Cerebellar cortex (tissue), 1 donor: ENCODE measurements around the gene R3HDM2.

Source experiments
- DNase-seq: peaks from one replicate; pipeline ENCODE4 v3.0.0-alpha.2; 2015; ENCODE audit warnings: low spot score

Gene R3HDM2

DNA sequence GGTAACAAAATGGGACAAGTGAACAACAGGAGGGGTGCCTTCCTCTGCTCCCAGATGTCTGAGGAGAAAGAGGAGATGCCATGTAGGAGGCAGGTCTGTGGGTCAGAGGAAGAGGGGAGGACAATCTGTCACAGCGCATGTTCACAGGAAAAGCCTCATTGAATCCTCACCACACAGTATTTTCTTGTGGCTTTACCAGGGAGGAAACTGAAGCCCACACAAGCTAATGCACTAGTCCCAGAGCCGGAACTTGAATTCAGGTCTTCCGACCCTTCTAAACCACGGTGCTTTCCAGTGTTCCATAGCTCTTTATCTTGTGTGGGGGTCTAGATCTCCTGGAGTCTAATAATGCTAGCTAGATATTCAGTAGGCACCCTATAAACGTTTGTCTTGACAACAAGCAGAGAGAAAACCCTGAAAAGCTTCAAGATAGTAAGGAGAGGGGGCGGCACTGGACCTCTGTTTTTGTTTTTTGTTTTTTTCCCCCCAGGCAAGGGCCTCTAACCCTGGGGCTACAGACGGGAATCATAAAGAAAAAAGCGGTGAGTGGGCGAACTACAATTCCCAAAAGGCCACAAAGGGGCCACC lies 201.7 kb downstream of the R3HDM2 start:
- DNase-seq = peak; percentile 54

DNA sequence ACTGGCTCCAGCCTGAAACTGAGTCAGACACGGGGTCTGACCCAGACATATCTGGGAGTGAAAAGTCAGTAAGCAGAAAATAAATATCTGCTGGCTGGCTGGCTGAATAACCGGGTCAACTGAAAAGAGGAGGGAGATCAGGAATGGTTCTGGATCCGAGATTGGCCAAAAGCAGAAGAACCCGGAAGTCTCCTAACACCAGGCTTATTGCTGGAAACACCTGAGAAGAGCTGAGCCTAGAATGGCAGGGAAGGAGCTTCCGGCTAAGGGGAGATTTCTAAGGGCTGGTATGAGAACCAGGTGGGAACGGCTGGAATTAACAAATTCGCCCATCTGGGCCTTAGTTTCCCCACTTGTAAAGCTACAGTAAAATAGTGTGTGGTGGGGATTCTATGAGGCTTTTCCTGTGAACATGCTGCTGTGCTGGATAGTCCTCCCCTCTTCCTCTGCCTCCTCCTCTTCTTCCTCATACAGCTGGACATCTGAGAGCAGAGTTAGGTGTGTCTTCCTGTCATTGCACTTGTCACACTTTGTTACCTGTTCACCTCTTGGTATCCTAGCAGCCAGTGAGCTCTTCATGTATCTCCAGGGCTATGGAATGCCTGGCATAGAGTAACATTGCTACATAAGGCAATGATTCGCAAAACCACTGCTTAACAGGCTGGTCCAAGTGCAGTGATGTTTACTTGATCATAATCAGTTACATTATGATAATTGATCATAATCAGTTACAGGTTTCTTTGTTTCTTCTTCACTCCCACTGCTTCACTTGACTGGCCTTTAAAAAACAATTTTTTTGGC lies 203.3 kb downstream of the R3HDM2 start:
- DNase-seq = no peak

DNA sequence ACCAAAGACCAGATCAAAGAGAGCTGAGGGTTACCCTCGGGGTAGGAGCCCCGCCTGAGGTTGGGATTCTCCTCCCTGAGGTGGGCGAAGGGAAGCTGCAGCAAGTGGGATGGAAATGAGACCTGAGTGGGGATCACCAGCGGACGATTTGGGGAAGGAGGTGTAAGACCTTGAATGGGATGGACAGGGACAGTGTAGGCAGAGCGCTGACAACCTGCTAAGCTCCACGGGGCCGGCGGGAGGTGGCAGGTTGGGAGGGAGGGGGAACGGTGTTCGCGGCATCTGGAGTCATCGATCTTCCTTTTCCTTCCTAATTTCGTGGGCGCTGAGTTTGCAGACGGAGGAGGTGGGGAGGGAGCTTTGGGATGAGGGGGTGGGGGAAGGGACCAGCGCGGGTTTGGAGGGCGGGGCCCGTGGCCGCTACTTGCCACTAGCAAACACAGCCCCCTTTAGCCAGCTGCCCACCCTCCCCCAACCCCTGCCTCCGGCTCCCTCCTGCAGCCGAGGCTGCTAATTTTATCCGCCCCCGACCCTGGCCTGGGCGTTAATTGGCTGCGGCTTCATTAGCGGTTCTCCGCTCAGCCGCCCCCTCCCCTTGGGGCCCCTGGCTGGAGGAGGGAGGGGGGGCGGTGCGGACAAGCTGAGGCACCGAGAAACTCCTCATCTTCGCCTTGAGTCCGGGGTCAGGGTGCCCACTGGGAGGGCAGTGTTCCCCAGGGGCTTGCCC lies 204.1 kb downstream of the R3HDM2 start:
- no peak for DNase-seq

DNA sequence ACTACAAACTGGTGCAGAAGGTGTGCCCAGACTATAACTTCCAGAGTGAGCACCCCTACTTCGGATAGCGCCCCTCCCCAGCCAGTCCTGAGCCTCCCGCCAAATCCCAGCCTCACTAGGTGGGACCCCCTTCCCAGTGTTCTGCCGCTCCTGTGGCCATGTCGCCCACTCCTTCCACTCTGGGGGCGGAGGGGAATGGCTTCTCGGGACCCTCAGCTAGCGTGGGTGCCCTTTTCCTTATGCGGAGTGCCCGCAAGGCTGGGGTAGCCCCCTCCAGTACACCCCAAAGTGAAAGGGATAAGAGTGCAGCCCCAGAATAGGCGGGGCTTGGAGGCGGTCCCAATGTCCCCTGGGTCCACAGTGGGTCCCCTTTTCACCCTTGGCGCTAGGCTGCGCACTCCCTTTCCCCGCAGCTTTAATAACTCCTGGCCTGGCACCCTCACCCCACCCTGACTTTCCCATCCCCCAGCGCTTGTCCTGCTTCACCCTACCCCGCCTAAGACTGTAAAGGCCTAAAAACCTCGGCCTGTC lies 205.1 kb downstream of the R3HDM2 start:
- no peak for DNase-seq

DNA sequence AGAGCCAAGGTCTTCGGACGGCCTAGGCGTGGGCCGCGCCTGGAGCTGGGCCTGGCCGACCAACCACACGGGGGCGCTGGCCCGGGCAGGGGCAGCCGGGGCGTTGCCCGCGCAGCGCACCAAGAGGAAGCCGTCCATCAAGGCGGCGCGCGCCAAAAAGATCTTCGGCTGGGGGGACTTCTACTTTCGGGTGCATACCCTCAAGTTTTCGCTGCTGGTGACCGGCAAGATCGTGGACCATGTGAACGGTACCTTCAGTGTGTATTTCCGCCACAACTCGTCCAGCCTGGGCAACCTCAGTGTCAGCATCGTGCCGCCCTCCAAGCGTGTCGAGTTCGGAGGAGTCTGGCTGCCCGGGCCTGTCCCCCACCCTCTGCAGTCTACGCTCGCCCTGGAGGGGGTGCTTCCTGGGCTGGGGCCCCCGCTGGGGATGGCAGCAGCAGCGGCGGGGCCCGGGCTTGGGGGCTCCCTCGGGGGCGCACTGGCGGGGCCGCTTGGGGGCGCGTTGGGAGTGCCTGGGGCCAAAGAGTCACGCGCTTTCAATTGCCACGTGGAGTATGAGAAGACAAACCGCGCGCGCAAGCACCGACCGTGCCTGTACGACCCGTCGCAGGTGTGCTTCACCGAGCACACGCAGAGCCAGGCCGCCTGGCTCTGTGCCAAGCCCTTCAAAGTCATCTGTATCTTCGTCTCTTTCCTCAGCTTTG lies 205.7 kb downstream of the R3HDM2 start:
- no peak for DNase-seq

DNA sequence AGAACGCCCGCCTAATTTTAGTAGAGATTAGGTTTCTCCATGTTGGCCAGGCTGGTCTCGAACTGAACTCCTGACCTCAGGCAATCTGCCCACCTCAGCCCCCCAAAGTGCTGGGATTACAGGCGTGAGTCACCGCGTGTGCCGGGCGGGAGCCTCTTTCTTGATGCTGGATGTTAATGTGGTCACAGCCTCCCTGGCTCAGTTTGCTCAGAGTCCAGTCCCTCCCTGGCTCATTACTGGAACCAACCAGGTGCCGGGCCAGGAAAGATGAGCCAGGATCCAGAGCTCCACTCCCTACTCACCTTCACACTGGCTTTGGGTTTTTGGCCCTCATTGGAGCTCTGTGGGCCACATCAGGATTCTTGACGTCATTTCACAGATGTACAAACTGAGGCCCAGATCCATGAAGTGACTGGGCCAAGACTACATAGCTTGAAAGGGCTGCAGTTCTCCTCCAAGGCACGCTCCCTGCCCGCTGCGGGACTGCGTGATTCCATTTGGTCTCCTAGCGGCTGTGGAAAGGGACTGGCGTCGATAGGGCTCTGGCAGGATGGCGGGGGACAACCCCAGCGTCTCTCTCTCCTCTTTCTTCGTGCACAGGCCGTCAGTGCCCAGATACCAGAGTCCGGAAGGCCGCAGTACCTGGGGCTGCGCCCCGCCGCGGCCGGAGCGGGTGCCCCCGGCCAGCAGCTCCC lies 206.4 kb downstream of the R3HDM2 start:
- no peak for DNase-seq

DNA sequence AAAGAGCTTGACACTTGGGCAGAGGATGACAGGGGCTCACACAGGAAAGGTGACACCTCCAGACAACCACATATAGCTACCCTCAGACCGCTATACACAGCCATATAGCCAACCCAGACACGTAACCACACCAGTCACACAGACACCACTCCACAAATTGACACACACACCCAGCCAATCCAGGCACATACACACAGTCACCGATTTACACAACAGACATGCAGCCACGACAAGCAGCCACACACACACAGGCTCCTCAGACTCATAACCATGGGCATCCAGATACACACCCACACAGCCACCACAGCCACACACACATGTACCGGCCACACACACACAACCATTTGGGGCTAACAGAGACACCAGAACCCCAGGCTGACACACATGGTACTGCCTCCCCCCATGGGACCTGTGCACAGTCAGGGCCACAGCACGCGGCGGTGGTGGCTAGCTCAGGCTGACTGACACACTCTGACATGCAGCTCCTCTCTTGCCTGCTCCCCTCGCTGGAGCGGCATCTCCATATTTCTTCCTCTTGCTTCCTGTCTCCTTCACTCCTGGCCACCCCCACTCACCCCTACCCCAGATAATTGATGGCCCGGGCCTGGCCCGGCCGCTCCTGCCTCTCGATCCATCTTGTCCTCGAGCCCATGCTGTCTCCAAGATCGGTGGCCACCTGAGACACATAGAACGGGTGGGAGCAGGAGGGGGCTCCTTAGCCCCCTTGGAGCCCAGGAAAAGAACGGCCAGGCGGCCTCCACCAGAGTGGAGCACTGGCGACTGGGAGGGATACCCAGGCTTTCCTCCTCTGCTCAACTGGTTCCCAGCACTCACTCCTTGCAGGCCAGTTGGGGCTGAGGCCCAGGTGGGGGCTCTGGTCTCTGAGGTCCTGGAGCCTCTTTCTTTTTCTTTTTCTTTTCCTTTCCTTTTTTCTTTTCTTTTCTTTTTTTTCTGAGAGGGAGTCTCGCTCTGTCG lies 207.4 kb downstream of the R3HDM2 start:
- no peak for DNase-seq

DNA sequence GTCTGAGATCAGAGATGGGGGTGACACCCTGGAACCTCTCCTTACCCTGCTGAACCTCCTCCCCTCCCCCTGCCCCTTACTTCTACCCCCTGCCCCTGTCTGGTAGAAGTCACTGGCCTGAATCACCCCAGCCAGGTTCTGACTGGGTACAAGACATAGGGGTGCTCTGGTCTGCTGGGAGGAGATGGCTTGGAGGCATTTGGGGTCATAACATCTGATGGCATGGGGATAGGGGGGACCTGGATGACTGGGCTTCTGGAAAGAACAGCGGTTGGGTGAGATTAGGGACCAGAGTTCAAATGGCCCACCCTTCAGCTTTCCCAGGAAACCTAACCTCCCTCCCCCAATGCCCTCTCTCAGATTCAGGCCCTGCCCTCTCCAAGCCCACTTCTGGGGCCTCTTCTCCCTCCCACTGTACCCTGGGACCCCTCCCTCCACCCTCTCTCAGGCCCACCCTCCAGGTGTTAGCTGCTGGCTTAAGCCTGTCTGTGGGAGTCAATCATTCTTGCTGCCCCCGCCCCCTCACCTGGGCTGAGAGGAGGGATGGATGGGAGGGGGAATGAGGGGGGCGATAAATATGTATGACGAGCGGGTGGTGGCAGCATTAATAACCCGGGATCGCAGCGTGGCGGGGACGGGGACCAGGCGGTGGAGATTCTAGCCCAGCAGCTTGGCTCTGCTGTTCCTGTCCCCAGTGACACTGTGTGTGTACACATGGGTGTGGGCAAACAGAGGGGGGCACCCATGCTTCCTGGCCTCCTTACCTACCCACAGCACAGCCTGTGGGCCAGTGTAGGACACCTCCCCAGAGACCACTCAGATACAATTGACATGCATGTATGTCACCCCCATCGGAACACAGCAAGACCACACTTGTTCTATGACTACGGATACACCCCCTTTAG lies 208.3 kb downstream of the R3HDM2 start:
- DNase-seq = no peak

DNA sequence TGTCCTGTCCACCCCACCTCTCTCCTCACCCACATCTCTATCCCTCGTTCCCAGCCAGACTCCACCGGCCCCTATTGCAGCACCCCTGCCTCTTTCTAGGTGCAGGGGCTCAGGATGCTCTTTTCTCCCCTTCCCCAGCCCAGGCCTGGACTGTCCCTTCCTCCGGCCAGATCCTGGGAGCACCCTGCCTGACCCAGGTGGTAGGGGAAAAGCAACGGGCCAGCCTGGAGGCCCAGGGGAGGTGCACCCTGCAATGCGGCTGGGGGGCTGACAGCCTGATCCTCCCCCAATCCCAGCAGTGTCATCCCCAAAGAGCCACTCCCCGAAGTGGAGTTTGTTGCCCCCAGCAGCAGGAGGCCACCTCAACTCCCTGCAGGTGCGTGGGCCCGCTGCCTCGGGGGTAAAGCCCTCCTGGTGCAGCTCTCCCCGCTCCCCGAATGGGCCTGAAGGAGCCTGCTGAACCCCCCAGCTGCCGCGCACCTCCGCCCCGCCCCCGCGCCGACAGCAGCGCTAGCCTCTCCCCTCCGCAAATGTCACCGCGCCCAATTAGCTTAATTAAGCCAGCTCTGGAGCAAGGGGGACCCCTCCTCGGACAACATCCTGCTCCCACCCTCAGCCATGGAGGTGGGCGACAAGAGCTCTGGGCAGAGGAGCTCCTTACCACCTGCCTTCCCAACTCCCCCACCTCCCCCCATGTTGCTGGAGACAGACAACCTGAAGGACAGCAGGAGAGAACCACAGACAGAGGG lies 209.5 kb downstream of the R3HDM2 start:
- no peak for DNase-seq

DNA sequence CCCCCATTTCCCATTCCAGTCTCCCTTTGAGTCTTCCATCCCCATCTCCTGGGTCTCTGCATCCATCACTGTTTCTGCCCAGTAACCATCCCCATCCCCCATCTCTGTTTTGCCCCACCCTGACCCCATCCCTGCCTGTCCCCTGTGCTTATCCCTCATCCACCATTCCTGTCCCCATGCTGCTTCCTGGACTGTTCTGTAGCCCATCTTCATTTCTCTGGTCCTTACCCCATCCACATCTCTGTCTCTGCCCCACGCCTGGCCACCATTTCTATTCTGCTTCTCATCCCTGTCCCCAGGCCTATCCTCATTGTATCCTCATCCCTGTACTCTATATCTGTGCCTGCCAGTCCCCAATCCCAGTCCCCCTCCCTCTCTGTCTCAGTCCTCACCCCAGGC lies 210.1 kb downstream of the R3HDM2 start:
- no peak for DNase-seq

DNA sequence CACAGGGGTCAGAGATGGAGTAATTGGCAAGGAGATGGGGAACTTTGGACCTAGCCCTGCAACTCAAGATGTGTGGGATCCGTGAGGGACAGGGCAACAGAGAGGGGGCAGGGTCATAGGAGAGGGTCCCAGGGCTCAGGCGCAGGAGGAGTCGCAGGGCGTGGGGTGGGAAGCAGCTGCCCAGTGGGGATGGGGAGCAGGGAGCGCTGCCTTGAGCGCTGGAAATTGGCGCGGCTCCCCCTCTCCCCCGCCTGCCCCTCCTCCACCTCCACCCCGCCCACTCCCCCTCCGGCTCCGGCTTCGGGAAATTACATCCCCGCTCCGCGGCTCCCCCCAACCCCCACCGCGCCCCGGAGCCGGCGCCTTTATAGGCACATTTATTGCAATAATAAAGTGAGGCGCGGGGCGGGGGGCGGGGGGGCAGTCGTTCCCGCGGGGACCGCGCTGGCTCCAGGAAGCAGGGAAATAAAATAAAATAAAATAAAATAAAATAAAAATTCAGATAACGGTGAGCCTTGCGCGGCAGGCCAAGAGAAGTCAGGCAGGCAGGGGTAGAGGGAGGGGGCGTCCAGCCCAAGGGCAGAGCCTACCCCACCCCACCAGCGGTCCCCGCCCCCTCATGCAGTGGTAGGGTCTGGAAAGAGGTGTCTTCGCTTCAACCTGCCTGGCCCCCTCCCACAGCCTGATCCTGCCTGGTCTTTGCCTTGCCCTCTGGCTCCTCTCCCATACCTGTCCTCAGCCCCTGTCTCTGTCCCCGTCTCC lies 210.7 kb downstream of the R3HDM2 start:
- DNase-seq = no peak

DNA sequence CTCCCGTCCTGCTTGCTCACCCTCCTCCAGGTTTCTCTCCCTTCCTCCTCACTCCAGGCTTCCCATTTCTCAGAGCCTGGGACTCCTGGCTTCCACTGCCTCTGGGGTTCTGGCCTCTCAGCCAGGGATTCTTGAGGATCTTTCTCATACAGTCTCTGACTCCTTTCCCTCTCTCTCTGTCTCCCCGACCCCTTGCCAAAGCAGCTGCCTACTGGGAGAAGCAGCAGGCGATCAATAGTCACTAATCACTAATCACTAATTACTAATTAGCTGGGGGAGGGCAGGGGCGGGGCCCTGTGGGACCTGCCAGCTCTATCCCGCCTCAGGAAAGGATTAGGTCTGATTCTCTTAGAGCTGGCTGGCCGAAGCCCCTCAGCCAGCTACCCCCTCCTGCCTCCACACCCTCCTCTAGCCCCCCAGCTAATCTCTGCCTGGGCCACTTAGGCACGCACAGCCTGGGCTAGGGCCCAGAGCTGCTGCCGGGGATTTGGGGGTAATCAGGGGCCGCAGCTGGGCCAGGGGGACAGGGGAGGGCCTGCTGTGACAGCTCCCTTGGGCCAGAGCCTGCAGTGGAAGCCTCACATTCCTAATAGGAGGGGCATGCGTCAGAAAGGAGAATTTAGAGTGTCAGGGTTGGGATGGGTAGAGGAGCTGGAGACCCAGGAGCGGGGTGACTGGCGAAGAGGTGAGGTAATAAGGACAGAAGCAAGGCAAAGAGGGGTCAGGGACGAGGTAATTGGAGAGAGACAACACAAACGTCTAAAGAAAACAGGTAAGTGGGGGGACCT lies 211.4 kb downstream of the R3HDM2 start:
- no peak for DNase-seq

DNA sequence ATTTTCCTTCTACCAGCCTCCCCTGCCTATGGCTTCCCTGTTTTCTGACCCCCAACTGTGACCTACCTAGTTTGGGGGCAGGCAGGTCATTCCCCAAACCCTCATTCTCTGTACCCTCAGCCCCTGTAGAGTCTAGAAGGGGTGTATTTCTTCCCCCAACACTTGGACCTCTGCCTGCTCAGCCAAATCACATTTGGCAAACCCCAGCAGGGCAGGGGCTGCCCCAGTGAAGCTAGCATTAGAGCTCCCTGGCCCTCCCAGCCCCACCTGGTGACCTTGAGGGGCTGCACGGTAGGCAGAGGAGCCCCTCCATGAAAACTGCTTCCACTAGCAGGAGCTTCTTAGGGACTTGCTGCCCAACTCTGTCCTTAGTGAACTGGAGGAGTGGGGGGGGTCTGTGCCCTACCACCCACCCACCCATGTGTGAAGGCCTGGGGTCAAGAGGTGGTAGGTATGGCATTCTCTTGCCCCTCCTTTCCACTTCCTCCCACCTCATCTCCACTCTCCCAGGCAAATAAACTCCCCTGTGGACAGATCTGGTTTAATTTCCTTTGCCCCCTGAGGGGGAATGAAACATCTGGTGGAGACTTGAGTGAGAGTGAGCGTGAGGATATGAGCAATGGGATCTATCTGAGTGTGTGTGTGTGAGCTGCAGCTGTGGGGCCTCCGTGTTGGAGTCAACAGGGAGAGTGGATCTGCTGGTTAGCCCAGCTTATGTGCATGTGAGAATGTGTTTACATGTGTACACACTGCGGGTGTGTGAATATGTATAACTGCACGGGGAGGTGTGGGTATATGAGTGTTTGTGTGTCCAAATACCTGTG lies 212.6 kb downstream of the R3HDM2 start:
- no peak for DNase-seq

DNA sequence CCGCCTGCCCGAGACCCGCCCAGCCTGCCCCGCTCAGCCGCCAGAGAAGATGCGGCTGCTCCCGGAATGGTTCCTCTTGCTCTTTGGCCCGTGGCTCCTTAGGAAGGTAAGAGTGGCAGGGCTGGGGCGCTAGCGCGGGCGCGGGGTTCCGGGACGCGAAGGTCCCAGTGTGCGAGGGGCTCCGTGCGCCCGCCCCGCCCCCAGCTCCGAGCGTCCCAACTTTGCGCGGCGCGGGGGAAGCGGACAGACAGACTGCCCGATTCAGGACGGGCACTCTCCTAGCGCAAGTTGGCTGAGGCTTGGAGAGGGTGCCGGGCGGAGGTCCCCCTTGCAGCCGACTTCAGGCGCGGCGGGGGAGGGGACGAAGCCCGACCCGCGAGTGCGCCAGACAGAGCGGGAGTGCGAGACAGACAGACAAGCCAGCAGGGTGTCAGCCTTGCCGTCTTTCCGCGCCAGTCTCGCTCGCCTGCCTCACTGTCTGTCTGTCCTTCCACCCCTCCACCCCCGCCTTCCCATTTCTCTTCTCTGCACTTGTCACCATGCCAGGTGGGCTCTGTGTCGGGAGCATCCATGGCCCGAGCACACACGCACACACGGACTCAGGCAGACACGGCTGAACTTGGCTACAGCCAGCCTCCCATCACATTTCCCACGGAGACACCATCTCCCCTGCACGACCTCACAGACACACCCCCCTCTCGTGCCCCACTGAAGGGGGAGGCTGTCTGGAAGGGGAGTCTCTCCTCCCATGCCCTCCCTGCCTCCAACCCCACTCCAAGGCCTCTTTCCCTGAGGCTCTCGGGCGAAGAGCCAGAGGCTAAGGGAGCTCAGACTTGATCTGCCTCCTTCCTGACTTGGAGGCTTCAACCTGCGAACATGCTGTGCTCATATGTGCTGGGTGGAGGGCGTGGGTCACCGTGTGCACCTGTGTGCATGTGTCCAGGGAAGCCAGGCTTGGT lies 213.6 kb downstream of the R3HDM2 start:
- peak; percentile 68 for DNase-seq
